Measurements from ENCODE around the gene SLC43A3.
"Not testable (repeated sequence)": the region's sequence is repeated elsewhere in the genome, so short reads cannot be mapped to it uniquely, and the experiment has no call there.

Gene SLC43A3

GRCh38 chr11:57459164-57460021 is 32.5 kb upstream of the SLC43A3 start:
- DNase-seq (ENCODE audit: low read depth in 2 of 2) = no peak

DNA sequence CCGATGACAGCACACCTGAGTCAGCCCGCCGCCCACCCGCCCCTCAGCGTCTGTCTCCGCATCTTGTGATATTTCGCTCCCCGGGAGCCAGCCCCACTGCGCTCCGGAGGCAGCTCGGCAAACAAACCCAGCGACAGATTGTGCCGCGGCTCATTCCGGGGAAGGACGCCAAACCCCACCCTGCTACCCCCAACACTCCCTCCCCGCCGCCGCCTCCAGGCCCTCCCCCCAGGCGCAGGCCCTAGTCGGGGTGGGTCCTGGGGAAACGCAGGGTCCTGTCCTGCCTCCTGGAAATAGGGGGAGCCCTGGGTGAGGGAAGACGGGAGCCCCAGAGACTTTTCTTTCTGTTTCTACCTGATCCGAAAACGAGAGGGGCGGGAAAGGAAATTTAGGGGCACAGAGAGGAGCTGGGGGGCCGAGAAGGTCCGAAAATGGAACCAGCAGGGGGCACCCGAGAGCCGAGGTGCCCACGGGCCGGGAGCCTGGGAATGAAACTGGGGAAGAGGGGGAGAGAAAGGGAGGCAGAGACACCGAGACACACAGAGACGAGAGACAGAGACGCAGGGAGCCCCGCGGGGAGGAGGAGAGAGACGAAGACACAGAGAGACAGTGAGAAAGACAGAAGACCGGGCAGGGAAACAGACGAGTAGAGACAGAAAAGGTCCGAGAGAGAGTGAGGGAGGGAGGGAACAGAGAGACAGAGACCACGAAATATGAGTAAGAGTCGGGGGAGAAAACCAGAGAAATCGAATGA is 31.7 kb upstream of the SLC43A3 start:
- DNase-seq (ENCODE audit: low read depth in 2 of 2) = peak in 1 of 2 donors; percentile 47

- DNase-seq (ENCODE audit: low read depth in 2 of 2) = no peak
Measured at GRCh38 chr11:57458060-57458409, 31.1 kb upstream of the SLC43A3 start.

- DNase-seq (ENCODE audit: low read depth in 2 of 2) = no peak
Measured at GRCh38 chr11:57457643-57458023, 30.7 kb upstream of the SLC43A3 start.

GRCh38 chr11:57456960-57457642 is 30.2 kb upstream of the SLC43A3 start:
- peak; percentile 31 to 61 for DNase-seq (ENCODE audit: low read depth in 2 of 2)

GRCh38 chr11:57453543-57454177 is 26.7 kb upstream of the SLC43A3 start:
- DNase-seq (ENCODE audit: low read depth in 2 of 2) = no peak

DNA sequence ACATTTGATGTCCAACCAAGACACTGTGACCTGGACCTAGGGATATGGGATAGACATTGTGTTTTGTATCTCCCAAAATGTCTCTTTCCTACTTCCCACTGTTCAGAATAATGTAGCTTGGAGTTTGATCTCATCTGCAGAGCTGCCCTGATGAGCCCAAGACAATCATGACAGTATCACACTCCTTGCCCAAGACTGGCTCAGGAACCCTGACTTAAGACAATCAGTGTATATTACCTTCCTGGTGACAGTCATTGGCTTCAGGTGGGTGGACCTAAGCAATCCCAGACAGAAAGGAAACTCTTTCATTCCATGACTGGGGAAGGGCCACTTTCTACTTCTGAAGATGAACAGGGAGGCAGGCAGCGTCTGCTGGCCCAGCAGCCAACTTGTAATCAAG is 19.1 kb upstream of the SLC43A3 start:
- DNase-seq (ENCODE audit: low read depth in 2 of 2) = no peak

GRCh38 chr11:57445122-57445394 is 18.1 kb upstream of the SLC43A3 start:
- DNase-seq (ENCODE audit: low read depth in 2 of 2) = not testable (repeated sequence)

DNA sequence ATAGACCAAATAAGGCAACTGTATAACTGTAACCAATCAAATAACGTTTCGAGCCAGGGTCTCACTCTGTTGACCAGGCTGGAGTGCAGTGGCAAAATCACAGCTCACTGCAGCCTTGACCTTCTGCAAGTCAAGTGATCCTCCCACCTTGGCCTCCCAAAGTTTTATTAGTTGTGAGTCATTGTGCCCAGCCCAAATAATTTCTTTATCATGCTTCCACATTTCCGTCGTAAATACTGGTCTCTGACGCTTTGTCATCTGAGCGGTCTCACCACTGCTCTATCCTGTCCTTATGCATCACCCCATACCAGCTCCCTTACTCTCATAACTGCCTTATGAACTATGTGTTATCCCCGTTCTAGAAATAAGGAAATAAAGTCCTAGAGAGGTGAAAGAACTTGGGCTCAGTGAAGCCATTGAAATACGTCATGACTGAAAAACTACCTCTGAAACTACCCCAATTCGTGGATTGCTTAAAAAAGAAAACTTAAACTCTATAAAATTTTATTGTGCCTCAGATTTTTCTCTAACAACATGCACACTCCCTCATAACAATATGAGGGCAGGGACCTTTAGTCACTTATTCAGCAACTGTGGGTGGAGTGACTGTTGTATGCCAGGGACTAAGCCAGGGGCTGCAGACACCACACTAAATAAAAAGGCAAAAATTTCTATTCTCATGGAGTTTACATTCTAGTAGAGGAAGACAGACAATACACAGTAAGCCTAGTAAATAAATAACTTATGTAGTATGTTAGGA is 17.6 kb upstream of the SLC43A3 start:
- DNase-seq (ENCODE audit: low read depth in 2 of 2) = no peak

DNA sequence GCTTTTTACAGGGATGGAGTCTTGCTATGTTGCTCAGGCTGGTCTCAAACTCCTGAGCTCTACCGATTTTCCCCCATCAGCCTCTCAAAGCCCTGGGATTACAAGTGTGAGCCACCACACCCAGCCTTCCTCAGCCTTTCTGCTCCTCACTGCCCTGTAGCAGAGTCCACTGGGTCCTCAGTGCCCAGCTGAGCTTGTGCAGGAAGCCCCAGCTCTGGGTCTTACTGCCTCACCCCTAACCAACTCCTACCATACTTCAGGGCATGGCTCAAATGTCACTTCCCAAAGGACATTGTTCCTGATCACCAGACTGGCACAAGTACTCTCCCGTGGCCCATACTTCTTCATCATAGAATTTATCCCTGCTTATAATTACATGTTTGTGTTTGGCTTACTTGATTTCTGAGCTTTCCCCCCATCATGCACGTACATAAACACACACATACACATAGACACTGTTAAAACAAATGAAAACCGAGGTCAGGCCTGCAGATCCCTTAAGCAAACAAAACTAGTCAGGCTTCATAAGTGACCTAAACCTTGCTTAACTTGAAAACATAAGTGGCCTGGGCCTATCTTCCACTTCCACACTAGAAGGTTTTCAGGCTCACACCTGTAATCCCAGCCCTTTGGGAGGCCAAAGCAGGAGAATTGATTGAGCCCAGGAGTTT is 14.0 kb upstream of the SLC43A3 start:
- no peak for DNase-seq (ENCODE audit: low read depth in 2 of 2)

DNA sequence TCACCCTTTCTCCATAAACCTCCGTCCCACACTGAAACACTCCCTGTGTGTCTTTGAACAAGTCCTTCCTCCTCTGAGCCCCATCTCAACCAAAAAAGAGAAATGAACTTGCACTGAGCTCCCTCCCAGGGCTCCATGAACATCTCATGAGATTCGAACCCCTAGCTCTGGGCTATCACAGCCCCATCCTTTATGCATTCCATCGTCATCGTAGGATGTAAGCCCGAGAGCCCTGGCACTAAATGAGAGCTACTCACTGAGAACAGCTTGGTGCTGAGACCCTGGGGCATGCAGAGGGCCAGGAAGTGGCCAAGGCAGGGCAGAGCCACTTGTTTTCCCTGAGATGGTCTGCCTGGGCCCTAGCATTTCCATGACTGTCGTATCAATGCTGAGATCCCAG is 12.9 kb upstream of the SLC43A3 start:
- no peak for DNase-seq (ENCODE audit: low read depth in 2 of 2)

DNA sequence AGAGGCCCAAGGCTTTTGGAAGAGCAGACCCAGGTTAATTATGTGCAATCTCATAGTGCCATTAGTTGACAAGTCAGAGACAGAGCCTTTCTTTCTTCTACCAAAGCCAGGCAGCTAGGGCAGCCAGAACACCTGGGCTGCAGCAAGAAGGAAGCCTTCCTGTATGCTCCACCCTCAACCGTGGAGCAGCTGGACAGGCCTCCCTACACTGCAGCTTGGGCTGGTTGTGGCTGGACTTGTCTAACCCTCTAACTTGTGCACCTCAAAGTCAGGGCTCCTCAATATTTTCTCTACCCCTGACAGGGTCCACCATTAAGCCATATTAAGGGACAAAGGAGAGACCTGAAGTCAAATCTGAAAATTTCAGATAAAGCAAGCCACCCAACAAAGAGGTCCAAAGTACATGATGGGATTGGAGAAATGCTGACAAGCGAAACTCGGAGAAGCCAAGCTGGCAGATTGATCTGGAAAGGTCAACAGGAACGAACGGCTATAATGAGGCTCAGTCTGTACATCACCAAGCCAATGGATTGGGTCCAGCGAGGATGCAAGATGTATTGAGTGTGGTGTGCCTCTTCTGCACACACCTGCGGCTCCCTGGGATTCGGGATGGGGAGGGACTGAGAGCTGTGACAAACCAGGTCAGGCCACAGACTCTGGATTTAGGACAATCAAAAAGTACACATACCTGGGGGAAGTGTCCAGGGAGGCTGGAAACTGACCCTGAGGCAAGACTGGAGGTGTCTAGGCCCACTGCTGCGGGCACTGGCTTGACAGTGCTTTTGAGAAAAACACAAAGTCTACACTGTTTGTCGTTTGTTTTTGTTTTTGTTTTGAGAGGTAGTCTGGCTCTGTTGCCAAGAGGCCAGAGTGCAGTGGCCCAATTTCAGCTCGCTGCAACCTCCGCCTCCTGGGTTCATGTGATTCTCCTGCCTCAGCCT is 11.7 kb upstream of the SLC43A3 start:
- no peak for DNase-seq (ENCODE audit: low read depth in 2 of 2)

- DNase-seq (ENCODE audit: low read depth in 2 of 2) = no peak
Measured at GRCh38 chr11:57436031-57436430, 9.1 kb upstream of the SLC43A3 start.

GRCh38 chr11:57434640-57435546 is 8.0 kb upstream of the SLC43A3 start:
- DNase-seq (ENCODE audit: low read depth in 2 of 2) = no peak

- no peak for DNase-seq (ENCODE audit: low read depth in 2 of 2)
Measured at GRCh38 chr11:57432714-57433163, 5.8 kb upstream of the SLC43A3 start.

- no peak for DNase-seq (ENCODE audit: low read depth in 2 of 2)
Measured at GRCh38 chr11:57432149-57432561, 5.2 kb upstream of the SLC43A3 start.

GRCh38 chr11:57430952-57431351 is 4.0 kb upstream of the SLC43A3 start:
- DNase-seq (ENCODE audit: low read depth in 2 of 2) = no peak

- DNase-seq (ENCODE audit: low read depth in 2 of 2) = no peak
Measured at GRCh38 chr11:57429946-57430345, 3.0 kb upstream of the SLC43A3 start.

DNA sequence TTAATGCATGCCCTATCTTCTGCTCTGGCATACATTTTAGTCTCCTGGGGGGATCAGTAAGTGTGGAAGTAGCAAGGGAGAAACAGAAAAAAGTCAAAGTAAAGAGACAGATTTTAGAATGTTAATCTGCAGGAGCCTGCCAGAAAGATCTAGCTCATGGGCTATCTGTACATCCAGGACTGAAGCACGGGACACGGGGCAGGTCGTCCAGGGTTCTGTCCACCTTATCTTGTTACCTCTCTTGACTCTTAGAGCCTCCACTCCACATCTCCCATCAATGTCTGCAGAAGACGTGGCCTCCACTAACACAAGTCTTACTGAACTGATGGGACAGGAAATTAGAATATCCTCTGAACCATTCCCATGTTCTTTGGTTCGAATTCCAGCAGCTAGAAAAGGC is 1.7 kb upstream of the SLC43A3 start:
- DNase-seq (ENCODE audit: low read depth in 2 of 2) = no peak

All from stimulated activated CD4-positive, alpha-beta T cell treated with anti-CD3 and anti-CD28 coated beads, Interleukin-1b, Interleukin-23, amount 100 ng/mL, for 1 hour (primary cell).